IMR-90 (cell line): ENCODE results near the gene PSMC5. TPM values are rescaled to one million over a fixed set of nuclear protein-coding genes. Genes with fewer than 3 reads are reported as not detected.

Source experiments
- MXI1 ChIP-seq: IDR thresholded peaks from 2 replicates; pipeline ENCODE4 v1.6.1; 2012; ENCODE audit warnings: low read depth, mild to moderate bottlenecking, low read length, moderate library complexity, borderline replicate concordance
- RAD21 ChIP-seq: IDR thresholded peaks from 2 replicates; pipeline ENCODE4 v1.6.1; 2012; ENCODE audit warnings: low read length, improper control_type of control experiment
- USF2 ChIP-seq: fragments of 150-350 bp; IDR thresholded peaks from 2 replicates; pipeline ENCODE4 v1.6.1; 2017; ENCODE audit warnings: mild to moderate bottlenecking, antibody characterized with exemption, low read length, low read depth
- polyA plus RNA-seq, 3 experiments: library from polyadenylated mRNA; depleted of rRNA; stranded (reverse); fragments of >200 nt; gene quantifications; 2 replicates each; pipeline ENCODE4 v1.2.3, GENCODE V29; 2012; ENCODE audit warnings: low replicate concordance in 1 of 3
- total RNA-seq: library from RNA; depleted of rRNA; stranded (reverse); fragments of >200 nt; gene quantifications from 2 replicates; pipeline ENCODE4 v1.2.3, GENCODE V29; 2012
- TF ChIP-seq, protein P1 (sequence below): fragments of 150-350 bp; IDR thresholded peaks from 2 replicates; pipeline ENCODE4 v1.6.1; 2016; ENCODE audit warnings: low read depth, mild to moderate bottlenecking, low read length, moderate library complexity, borderline replicate concordance

The PSMC5 gene
- total and polyA plus RNA-seq, 2 of the 4 experiments (the other 2 are of a cell fraction), result 105 to 165 TPM

GRCh38 chr17:63820963-63821561 lies 6.2 kb upstream of the PSMC5 start (continued):
- TF ChIP-seq, protein P1, sequence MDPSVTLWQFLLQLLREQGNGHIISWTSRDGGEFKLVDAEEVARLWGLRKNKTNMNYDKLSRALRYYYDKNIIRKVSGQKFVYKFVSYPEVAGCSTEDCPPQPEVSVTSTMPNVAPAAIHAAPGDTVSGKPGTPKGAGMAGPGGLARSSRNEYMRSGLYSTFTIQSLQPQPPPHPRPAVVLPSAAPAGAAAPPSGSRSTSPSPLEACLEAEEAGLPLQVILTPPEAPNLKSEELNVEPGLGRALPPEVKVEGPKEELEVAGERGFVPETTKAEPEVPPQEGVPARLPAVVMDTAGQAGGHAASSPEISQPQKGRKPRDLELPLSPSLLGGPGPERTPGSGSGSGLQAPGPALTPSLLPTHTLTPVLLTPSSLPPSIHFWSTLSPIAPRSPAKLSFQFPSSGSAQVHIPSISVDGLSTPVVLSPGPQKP, result no peak
- TF ChIP-seq RAD21 (no peak), MXI1 (no peak), USF2 (no peak)
